ENCODE results near the gene CYP2W1.
"Not testable (repeated sequence)": the region's sequence is repeated elsewhere in the genome, so short reads cannot be mapped to it uniquely, and the experiment has no call there.

CYP2W1 gene

DNA sequence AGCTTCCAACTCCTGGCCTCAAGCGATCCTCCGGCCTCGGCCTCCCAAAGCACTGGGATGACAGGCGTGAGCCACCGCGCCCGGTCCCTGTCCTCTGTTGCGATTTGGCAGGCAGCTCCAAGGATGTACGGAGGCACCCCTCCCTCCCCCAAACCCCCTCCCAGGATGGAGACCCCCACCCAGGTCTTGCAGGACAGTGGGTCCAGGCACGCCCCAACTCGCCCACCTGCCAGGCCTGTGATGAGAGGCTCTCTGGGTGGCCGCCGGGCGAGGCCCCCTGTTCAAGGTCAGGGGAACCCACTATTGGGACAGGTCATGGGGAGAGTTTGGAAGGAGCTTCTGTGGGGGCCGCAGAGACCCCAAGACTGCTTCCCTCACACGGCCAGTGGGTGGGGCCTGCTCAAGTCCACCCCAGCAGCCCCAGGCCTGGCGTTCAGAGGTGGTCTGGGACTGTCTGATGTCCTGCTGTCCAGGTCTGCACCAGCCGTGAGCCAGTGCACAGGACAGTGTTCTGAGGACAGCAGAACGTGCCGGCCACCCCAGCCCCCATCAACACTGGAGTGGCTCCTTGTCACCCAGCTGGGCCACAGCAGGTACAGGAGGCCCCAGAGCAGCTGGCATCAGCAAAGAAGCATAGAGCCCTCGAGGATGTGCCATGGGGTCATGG lies 31.0 kb upstream of the CYP2W1 start:
- no peak for DNase-seq

GRCh38 chr7:952548-953441 lies 30.2 kb upstream of the CYP2W1 start:
- DNase-seq = no peak

- no peak for DNase-seq
Measured at GRCh38 chr7:953547-954327, 29.2 kb upstream of the CYP2W1 start.

GRCh38 chr7:954330-955238 lies 28.4 kb upstream of the CYP2W1 start, which contains the start of gene ADAP1:
Gene ADAP1 (minus strand): TSS chr7:954680. CDS start chr7:954477, 203 bp downstream.
- peak; percentile 16 for DNase-seq

GRCh38 chr7:956031-956430 lies 26.9 kb upstream of the CYP2W1 start:
- DNase-seq = no peak

- DNase-seq = no peak
Measured at GRCh38 chr7:957418-958220, 25.4 kb upstream of the CYP2W1 start.

DNA sequence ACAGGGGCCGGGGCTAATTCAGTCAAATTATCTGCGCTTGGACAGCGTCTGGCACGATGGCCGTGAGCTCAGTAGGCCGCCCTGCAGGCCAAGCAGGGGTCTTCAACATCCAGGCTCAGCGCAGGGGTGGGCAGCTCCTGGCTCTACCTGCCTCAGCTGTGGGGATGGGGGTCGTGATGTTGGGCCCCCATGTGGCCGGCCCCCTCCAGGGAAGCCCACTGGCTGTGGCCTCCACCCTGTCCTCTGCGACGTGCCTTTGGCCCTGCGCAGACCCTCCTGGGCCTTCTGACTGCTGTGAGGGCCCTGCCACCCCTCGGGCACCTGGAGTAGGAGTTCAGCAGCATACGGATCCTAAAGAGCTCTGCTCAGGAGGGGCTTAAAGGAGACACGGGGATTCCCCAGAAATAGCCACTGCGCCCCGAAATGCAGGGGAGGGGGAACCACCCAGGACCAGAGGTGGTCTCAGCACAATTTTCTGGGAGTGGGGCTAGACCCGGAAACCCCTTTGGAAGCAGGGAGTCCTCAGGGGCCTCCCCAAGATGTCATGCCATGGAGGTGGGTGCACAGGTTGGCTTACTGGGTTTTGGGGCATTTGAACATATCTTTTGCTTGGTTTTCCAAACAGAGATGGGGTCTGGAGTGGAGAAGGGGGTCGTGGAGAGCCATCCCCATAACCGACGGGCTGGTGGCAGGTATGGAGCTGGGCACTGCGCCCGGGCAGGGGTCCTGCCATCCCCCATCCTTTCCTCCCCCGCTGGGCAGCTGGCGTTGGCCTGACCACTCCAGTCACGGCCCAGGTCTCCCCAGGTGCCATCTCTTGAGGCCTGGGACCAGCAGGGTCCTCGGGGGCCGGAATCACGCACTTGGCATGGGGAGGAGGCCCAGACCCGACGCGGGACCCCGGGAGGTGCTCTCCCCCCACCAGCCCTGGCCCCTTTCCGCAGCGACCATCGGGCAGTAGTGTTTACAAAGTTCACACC lies 24.5 kb upstream of the CYP2W1 start:
- no peak for DNase-seq

- no peak for DNase-seq
Measured at GRCh38 chr7:959271-959670, 23.7 kb upstream of the CYP2W1 start.

- not testable (repeated sequence) for DNase-seq
Measured at GRCh38 chr7:959740-960139, 23.2 kb upstream of the CYP2W1 start.

DNA sequence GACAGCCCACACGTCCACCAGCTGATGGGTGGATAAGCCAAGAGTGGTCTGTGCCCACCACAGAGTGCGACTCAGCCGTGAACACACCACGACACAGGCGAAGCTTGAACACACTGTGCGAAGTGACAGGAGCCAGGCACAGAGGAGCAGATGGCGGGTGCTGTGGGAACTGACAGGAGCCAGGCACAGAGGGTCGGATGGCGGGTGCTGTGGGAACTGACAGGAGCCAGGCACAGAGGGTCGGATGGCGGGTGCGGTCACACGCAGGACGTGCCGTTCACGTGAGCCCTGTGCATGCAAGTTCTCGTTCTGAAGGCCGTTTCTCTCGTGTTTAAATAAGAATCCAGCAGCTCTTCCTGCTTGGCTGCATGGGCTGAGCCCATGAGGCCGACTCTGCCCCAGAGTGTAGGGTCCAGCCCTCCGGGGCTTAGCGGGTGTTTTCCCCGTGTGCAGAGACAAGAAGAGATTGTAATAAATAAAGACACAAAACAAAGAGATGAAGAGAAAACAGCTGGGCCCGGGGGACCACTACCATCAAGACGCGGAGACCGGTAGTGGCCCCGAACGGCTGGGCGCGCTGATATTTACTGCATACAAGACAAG lies 22.6 kb upstream of the CYP2W1 start:
- no peak for DNase-seq

DNA sequence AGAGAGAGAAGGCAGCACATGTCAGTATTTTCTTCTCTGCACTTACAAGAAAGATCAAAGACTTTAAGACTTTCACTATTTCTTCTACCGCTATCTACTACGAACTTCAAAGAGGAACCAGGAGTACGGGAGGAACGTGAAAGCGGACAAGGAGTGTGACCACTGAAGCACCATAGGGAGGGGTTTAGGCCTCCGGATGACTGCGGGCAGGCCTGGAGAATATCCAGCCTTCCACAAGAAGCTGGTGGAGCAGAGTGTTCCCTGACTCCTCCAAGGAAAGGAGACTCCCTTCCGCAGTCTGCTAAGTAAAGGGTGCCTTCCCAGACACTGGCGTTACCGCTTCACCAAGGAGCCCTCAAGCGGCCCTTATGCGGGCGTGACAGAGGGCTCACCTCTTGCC lies 22.0 kb upstream of the CYP2W1 start:
- DNase-seq = not testable (repeated sequence)

- no peak for DNase-seq
Measured at GRCh38 chr7:961546-962400, 21.2 kb upstream of the CYP2W1 start.

GRCh38 chr7:962401-963081 lies 20.4 kb upstream of the CYP2W1 start:
- DNase-seq = no peak

GRCh38 chr7:963236-964078 lies 19.5 kb upstream of the CYP2W1 start:
- no peak for DNase-seq

DNA sequence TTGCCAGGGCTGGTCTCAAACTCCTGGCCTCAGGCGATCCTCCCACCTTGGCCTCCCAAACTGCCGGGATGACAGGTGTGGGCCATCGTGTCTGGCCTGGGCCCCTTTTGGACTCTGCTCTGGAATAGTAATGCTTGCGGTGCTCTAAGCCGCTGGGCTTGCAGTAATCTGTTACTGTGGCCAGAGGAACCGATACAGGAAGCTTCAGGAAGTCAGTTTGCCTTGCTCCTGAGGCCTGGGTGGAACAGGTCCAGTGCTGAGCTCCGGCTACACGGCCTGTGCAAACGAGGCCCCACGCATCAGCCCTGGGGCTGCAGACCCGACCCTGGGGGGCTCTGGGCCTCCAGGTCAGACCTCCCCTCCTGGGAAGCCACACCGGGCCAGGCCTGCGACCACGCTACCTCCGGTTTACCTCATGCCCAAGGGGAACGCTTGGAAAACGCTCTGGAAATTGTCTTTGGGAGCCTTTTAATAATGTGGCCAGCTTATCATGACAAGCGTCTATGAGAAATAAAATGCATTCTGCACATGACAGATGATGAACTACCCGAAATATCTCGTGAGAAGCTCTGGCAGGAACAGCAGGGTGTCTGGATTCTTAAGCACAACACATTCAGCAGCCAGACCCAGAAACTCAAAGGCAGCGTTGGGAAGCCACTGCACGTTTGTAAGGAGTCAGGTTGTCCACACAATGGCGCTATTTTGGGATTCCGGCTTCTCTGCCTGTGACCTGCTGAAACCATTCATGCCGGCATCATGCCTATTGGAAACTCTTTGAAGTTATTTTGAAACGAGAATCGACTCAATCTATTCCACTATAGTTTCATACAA lies 18.4 kb upstream of the CYP2W1 start:
- peak; percentile 52 for DNase-seq
